GM21723 (cell line): ENCODE results near the gene OSCP1.

Experiments used
- ATAC-seq: cut with Tn5 transposase; IDR thresholded peaks from one replicate; pipeline ENCODE4 v1.9.1; 2021; ENCODE audit warnings: mild to moderate bottlenecking, moderate library complexity; ENCODE audit not compliant: unreplicated experiment

OSCP1 gene

GRCh38 chr1:36475910-36476604 lies 25.8 kb upstream of the OSCP1 start:
- no peak for ATAC-seq

DNA sequence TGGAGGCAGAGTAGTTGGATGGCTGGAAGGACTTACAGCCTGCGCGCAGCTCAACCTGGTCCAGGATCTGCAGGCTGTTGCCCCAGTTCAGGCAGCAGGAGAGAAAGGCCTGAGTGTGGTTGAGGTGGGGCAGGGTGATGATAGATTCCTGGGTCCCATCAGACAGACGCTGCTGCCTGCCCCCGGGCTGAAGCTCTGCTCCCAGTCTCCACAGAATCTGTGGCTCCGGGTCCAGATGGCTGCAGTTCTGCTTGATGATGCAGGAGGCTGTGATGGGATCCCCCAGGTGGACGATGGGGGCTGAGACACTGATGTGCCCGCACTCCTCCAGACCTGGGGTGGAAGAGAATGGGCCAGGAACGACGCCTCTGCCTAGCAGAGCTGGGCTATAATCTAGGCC lies 25.1 kb upstream of the OSCP1 start:
- no peak for ATAC-seq

- ATAC-seq = no peak
Observed at GRCh38 chr1:36472656-36473055, 22.4 kb upstream of the OSCP1 start.

DNA sequence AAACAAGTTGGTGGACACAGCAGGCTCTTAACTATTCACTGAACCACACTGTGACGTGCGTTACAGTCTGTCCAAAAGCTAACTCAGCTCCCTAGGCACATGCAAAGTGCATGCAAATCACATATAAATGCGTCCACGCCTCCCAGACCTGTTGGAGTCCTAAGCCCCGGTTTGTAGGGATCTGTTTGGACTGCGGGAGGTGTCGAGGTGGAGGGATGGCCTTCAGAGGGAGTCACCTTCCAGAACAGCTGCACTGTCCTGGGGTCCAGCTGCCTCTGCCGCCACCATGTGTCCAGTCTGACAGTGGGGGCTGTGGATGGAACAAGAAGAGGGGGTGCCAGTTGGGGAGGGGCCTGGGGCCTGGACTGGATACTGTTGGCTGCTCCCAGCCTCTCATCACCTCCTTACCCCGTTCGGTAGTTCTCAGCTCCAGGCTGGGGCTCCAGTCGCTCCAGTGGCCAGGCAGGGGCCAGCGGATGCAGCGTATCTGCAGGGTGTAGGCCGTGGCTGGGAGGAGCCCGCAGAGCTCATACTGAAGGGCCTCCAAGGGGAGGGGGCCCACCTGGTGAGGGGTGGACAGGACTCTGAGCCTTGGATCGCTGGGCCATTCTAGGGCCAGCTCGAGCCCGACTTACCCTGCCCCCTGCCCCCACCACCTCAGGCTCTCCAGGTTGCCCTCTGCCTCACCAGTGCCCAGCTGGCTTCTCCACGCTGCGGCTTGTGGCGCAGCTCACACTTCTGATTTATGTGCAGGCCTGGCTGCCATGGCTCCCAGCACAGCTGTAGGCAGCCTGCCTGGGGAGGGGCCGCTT lies 21.8 kb upstream of the OSCP1 start:
- no peak for ATAC-seq

DNA sequence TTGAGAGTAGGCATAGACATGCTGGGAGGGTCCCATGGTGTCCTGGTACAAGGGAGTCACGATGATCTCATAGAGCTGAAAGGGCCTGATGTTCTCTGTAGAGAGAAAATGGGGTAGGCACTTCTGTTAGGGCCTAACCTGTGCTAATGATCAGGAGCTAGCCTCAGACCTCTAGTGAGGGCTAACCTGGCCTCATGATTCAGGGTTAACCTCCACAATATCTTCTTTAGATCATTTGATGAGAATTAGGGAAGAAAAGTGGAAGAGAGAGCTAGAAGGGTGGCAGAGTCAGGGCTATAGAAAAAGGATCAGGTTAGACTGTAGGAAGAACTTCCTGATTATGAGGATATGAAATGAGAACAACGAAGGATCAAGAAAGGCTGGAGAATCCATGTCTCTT lies 18.9 kb upstream of the OSCP1 start:
- ATAC-seq = no peak

DNA sequence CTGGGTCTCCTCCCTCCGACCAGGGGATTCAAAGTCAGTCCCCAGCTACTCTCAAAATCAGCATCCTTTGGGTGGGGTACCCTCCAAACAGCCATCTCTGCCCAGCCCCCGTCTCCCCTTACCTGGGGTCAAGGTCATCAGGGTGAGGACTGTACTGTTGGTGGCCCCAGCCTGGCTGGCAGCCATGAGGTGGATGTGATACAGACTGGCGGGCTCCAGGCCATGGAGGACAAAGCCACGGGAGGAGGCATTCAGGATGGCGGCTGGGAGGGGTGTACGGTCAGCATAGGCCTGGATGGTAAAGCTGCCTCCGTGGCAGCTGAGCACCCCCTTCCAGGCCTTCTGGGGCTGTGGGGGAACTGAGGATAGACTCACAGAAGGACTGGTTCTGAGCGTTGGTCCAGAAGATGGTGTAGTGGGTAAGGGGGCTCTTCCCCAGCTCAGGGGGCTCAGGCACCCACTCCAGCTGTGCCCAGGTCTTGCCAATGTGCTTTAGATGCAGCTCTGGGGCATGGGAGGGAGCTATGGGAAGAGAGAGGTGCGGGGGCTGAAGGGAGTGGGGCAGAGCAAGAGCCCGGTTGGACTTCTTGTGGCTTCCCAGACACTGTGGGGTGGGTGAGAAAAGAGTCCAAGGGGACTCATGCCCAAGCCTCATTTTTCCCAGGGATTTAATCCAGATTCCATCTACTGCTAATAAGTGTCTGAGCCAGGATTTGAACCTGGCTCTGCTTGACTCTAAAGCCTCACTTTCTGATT lies 17.6 kb upstream of the OSCP1 start:
- no peak for ATAC-seq

- no peak for ATAC-seq
Observed at GRCh38 chr1:36467027-36467410, 16.8 kb upstream of the OSCP1 start.

- ATAC-seq = no peak
Observed at GRCh38 chr1:36466370-36467026, 16.2 kb upstream of the OSCP1 start.

DNA sequence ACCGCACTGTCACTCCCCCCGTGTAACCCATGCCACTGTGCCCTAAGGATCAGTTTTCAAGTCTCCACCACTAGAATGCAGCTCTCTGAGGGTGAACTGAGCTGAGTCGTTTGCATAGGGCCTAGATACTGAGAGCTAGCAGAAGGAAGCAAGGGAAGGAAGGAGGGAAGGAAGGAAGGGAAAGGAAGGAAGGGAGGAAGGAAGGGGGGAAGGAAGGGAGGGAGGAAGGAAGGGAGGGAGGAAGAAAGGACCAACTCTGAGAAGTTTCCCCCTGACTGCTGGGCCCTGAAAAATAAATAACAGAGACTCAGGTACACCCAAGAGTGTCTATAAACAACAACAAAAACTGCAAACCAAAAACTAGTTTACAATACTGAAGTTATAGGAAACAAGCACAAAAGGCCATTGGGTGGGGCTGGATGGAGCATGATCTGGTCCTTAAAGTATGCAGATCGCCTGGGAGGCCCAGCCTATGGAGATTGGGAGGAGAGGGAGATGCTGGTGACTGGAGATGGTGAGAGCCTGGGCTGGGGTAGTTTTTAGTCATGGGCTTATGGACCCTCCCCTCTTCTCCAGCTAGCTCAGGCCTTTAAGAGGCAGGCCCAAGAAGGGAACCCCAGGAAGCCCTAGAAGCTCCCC lies 15.6 kb upstream of the OSCP1 start:
- no peak for ATAC-seq

- peak; percentile 31 for ATAC-seq
Observed at GRCh38 chr1:36464605-36465393, 14.5 kb upstream of the OSCP1 start.

DNA sequence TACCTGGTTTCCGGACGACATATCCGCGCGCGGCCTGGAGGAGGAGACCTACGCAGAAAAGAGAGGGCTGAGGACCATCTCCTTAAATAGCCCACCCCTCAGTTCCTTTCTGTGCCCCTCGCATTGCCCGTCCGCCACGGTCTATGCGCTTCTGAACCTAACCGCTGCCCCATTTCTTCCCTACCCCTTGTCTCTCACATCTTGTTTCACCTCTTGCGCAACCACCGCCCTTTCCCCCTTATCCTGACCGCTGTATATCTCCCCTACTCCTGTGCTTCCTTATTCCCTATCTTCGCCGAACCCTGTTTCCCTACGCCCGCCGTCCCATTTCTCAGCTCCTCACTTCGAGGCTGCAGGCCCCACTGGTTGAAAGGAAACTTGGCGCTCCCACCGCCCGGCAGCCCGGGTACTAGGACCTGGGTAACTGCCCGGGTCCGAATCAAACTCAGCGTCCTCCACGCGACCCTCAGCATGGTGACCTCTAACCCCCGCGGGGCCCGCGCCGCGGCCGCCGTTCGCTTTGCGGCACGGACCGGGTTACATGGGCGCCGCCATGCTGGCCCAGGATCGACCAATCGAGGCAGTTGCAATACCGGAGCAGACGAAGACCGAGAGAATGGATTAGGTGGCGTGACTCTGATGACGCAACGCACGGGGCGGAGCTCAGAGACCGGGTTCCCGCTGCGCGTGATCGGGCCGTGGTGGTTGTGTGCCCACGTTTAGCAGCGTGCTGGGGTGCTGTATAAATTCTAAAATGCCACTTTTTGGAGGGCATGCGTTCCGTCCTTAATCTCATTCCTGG lies 13.8 kb upstream of the OSCP1 start, which contains the start of gene MRPS15:
Gene MRPS15, minus strand, starts transcription at position 582 of the 802 bp plus-strand sequence. Its CDS starts 109 bp downstream, at position 473.
- ATAC-seq = peak; percentile 91

DNA sequence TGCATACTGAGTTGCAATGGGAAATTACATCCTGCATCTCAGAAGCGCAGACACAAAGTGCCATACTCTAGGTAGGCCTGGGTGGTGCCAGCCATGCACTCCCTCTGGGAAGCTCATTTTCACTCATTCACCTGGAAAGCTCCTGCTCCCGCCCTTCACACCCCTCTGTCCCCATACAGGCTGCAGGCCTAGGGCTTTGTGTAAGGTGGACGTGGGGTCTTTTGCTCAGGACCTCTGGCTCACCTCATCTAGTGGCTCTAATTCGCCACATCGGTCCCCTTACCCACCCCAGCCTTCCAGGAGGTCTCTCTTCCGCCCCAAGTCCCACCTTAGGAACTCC lies 13.2 kb upstream of the OSCP1 start:
- no peak for ATAC-seq

DNA sequence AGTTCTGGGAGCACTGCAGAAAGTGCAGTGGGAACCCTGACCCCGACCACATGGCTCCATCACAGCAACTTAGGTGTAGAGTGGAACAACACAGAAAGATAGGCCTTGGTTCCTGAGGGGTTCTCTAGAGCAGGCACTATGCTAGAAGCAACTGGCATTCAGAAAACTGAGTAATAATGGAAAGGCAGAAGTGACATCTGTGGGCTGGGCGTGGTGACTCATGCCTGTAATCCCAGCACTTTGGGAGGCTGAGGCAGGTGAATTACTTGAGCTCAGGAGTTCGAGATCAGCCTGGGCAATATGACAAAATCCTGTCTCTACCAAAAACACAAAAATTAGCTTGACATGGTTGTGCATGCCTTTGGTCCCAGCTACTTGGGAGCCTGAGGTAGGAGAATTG lies 8.7 kb upstream of the OSCP1 start:
- no peak for ATAC-seq

GRCh38 chr1:36457691-36458090 lies 7.4 kb upstream of the OSCP1 start:
- no peak for ATAC-seq

- no peak for ATAC-seq
Observed at GRCh38 chr1:36456391-36456928, 6.2 kb upstream of the OSCP1 start.

DNA sequence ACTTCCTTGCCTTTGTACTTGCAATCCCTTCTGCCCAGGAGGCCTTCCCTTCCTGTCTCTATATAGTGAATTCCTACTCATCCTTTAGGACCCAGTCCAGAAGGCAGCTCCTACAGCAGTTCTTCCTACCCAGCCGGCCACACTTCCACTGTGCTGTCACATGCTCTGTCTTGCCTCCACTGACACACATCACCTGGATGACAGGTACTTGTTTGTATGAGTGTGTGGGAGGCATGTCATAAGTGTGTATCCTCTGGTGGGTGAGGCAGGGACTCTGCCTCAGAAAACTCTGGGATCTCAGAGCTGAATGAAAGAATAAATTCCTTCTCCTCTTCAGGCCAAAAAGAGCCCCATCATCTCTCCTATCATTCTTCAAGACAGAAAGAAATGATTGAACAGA lies 5.1 kb upstream of the OSCP1 start:
- no peak for ATAC-seq

GRCh38 chr1:36453600-36454388 lies 3.5 kb upstream of the OSCP1 start:
- no peak for ATAC-seq

DNA sequence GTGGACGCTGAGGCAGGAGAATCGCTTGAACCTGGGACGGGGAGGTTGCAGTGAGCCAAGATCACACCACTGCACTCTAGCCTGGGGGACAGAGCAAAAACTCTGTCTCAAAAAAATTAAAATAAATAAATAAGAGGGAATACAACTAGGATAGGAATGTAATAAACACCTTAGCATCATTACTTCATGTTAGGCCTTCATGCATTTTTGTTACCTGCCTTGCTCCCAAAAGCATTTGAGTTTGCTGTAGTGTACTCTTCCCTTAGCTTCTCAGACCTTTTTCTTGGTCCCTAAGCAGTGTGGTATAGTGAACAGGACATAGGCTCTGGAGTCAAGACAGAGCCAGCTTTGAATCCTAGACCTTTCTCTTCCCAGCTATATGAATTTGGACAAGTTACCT lies 2.8 kb upstream of the OSCP1 start:
- no peak for ATAC-seq
